Left cardiac atrium (tissue), 4 donors: ENCODE measurements around the gene AIG1. TPM values are rescaled to one million over a fixed set of nuclear protein-coding genes. Genes with fewer than 3 reads are reported as not detected.
A peak's percentile ranks its signal among the peaks of the same experiment; 100 is the strongest.
"Not testable (repeated sequence)": the region's sequence is repeated elsewhere in the genome, so short reads cannot be mapped to it uniquely, and the experiment has no call there.

ENCODE experiments used
- ATAC-seq, 2 donors: fragments of 200-7000 bp; cut with Tn5 transposase; one replicate each; pipeline ENCODE4 v1.9.1; 2020; ENCODE audit warnings: mild to moderate bottlenecking in 2 of 2, moderate library complexity in 2 of 2
- DNase-seq: peaks from one replicate; pipeline ENCODE4 v3.0.0-alpha.2; 2020
- intact Hi-C, 2 donors: fragments of 100-400 bp; cut with DNase I; formaldehyde crosslinking; loops; one replicate each; pipeline versions ENCODE4 v1.14.1 to v1.15.1; 2022 to 2023
- total RNA-seq, 2 donors: library from RNA; stranded (reverse); fragmentation: NEBNext Ultra II Directional; extraction: Animal tissue kit (Norgen Biotek cat#: 25700); gene quantifications; one replicate each; pipeline ENCODE4 v1.2.1, GENCODE V29; 2021
- donor health status: DM: no; HTN: yes; CAD: no.
- donor health status: DM: no; HTN: yes; CAD: no; lungs with severe emphysema.
- donor health status: DM: yes; HTN: yes; CAD: no.
- donor health status: Dilated cardiomyopathy.

AIG1 gene
- total RNA-seq, 2 donors from 2014 or later: 44.8 to 49.7 TPM

DNA sequence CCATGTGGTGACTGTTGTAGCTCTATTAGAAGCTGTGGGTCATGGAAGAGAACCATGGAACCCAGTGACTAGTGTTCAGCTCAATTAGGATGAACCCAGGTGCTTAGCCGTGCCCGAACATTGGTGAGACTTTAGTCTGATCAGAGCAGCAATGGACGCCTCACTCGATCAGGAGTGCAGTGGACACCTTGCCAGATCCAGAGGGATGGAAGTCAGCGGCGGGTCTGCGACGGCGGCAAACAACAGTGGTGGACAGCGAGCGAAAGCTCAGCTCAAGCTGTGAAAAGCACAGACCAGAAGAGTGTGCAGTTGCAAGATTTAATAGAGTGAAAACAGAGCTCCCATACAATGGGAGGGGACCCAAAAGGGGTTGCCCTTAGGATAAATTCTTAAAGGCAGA is 26.6 kb downstream of the AIG1 start:
- intact Hi-C loops, DNase-seq, ATAC-seq: not testable (repeated sequence)

DNA sequence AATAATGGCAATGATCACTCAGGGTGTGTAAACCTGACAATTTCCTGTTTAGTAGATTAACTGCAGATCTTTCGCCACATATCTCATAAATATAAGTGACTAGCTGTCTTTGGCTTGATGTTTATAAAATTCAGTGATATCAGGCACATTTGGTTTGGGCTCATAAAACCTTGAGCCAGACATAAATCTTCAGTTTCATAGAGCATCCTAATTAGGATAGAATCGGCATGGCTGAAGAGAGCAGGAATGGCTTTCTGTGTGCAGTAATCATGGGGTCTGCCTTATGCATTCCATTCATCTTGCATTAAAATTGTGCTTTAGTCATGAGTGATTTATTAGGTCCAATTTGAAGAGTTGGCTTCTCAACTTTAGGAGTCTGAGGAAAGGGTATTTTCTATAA is 27.2 kb downstream of the AIG1 start:
- ATAC-seq: no peak
- intact Hi-C loops: no loop called here
- DNase-seq: no peak

DNA sequence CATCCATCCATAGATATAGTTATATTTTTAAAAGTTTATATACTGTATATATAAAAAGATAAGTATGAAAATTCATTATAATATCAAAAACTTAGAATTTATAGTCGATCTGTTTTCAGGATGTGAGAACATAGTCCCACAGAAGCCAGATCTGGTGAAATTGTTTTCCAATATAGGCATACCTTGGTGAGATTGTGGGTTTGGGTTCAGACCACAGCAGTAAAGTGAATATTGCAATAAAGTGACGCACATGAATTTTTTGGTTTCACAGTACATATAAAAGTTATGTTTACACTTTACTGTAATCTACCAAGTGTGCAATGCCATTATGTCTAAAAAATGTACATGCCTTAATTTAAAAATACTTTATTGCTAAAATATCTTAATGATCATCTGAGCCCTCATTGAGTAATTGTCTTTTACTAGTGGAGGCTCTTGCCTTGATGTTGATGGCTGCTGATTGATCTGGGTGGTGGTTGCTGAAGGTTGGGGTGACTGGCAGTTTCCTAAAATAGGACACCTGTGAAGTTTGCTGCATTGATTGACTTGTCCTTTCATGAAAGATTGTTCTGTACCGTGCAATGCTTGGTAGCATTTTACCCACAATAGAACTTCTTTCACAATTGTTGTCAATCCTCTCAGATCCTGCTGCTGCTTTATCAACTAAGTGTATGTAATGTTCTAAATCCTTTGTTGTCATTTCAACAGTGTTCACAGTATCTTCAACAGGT is 29.8 kb downstream of the AIG1 start:
- no peak for ATAC-seq
- DNase-seq: no peak
- intact Hi-C loops: no loop called here

DNA sequence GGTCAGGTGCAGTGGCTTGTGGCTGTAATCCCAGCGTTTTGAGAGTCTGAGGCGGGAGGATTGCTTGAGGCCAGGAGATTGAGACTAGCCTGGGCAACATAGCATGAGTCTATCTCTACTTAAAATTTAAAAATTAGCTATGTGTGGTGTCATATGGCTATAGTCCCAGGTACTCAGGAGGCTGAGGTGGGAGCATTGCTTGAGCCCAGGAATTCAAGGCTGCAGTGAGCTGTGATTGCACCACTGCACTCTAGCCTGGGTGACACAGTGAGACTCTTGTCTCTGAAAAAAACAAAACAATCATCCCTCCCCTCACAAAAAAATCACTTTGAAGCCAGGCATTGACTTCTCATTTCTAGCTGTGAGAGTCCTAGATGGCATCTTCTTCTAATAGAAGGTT is 32.1 kb downstream of the AIG1 start:
- ATAC-seq (no peak), DNase-seq (no peak)
- intact Hi-C loops: no loop called here

DNA sequence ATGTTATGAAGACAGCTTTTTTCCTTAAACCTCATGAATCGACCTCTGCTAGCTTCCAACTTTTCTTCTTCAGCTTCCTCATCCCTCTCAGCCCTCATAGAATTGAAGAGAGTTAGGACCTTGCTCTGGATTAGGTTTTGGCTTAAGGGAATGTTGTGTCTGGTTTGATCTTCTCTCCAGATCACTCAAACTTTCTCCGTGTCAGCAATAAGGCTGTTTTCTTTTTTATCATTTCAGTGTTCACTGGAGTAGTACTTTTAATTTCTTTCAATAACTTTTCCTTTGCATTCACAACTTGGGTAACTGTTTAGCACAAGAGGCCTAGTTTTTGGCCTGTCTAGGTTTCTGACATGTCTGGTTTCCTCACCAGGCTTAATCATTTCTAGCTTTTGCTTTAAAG is 32.6 kb downstream of the AIG1 start:
- intact Hi-C loops: no loop called here
- ATAC-seq: no peak
- DNase-seq: no peak

DNA sequence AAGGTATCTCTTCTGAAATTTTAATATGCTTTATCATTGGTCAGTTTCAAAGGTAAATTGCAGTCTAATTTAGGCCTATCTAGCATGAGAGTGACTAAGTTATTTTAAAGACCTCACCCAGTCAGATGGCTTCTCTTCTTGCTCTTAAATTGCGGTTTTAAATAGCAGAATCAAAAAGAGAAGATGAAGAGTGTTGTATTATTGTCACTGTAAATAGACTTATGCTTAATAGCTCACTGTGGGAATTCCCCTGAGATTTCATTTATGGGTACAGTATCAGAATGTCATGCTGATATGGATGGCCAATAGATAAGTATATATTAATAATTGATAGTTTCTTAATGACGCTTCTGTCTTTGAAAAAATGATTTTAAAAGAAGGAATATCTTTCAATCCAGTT is 35.7 kb downstream of the AIG1 start:
- ATAC-seq: no peak
- no peak for DNase-seq
- intact Hi-C loops: no loop called here

DNA sequence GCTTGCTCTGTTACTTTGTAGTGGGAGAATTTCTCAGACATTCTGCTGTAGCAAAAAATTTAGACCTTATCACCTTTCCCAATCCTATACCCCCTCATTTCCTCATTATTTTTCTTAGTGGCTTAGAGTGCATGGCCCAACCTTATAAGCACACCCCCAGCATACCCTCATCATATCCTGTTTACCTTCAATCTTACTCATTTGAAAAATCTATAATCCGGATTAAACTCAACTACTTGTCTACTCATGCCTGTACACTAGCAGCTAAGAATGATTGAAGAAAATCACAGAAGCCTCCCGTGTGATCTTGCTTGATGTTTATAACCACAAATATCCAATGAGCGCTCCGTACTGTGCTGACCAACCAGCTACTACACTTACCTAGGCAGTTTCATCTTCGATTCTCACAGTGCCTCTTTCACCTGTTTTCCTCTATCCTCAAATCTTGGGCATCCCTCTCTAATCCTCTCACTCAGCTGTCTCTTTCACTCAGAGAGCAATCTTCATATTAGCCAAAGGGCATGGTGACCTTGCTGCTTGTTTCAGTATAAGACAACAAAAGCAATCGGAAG is 36.6 kb downstream of the AIG1 start:
- intact Hi-C loops: no loop called here
- DNase-seq: no peak
- no peak for ATAC-seq

DNA sequence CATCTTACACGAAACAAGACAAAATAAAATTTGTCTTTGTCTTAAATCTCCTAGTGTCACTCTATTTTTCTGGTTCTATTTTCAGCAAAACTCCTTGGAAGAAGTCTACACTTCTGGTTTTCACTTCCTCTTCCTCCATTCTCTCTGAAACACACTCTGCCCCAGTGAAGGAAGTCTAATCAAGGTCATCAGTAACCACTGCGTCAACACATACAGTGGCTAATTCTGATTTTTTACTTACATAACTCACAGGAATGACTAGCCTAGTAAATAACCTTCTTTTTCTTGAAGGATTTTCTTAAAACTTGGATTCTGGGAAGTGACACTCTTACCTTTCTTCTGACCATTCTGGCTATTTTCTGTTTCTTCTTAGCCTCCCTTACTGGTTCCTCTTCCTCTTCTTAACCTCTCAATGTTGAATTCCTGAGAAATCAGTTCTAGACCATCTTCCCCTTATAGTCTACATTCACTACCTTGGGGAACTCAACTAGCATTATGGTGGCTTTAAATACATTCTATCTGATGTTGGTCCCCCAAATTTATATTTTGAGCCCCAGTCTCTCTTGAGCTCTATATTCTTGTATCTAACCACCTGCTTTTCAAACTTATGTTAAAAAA is 37.5 kb downstream of the AIG1 start:
- intact Hi-C loops: no loop called here
- DNase-seq (no peak), ATAC-seq (peak in 1 of 2 donors; percentile 60)

DNA sequence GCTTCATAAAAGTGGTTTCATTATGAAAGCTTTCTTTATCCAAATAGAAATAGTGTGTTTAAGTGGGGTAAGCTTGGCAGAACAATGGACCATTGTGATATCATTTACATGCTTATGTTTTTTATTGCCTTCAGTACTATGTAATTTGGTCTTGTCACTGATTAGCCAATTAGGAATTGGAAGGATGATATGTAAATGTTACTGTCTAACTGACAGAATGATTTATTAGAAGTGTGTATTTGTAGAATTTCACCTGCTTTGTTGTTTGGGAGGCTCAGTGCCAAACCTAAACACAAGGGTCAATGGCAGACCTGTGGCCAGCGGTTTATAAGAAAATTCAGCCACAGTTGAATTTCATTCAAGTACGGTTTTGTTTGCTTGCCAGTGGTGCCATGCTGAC is 39.0 kb downstream of the AIG1 start:
- ATAC-seq: no peak

DNA sequence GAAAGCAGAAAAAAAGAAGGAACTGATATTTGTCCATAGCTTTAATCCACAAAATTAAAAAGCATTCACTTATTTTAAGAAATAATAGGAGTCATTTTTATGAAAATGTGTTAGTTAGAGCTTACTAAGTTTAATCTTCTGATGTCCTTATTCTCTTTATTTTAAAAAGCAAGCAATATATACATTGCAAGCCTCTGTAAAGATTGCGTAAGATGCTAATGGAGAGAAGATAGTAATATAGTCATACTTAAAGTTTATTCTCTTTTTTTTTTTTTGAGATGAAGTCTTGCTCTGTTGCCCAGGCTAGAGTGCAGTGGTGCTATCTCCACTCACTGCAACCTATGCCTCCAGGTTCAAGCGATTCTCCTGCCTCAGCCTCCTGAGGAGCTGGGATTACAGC is 39.7 kb downstream of the AIG1 start:
- intact Hi-C loops: no loop called here
- no peak for ATAC-seq
- DNase-seq: no peak

More for the DNA sequence above, 39.0 kb downstream of the AIG1 start:
- no peak for DNase-seq
- intact Hi-C loops: no loop called here

DNA sequence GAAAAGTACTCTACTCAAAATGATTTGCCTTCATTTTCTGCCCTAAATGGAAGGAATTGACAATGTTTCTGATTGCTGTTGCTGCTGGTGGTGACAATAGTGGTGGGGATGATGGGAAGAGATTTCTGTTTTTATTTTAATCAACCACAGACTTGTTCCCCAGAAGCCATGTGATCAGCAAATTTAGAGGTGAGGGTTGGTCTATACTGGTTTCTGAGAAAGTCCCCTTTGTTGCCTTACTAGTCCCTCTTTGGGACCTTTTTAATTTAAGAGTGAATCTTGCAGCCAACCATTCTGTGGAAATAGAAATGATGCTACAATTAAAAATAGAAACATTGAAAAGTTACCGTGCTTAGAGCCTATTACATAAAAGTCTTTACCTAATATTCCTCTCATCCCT is 43.2 kb downstream of the AIG1 start:
- ATAC-seq: no peak
- DNase-seq: no peak
- intact Hi-C loops: no loop called here

DNA sequence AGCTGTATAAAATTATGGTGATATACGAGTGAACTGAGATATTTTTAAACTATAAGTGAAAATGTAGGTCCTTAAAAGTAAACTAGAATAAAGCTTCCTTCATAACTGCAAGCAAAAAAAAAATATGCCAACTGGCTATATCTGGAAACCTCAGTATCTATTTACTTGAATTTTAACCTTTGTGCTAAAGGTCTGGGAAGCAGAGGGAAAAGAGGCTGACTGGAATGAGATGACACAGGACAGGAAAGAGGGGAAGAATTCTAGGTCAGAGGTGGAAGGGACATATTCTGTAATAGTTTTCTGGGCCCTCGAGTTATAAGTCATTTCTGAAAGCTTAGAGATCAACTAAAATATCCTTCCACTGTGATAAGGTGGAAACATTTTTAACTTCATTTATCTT is 46.8 kb downstream of the AIG1 start:
- DNase-seq (no peak), ATAC-seq (no peak)
- intact Hi-C loops: no loop called here

DNA sequence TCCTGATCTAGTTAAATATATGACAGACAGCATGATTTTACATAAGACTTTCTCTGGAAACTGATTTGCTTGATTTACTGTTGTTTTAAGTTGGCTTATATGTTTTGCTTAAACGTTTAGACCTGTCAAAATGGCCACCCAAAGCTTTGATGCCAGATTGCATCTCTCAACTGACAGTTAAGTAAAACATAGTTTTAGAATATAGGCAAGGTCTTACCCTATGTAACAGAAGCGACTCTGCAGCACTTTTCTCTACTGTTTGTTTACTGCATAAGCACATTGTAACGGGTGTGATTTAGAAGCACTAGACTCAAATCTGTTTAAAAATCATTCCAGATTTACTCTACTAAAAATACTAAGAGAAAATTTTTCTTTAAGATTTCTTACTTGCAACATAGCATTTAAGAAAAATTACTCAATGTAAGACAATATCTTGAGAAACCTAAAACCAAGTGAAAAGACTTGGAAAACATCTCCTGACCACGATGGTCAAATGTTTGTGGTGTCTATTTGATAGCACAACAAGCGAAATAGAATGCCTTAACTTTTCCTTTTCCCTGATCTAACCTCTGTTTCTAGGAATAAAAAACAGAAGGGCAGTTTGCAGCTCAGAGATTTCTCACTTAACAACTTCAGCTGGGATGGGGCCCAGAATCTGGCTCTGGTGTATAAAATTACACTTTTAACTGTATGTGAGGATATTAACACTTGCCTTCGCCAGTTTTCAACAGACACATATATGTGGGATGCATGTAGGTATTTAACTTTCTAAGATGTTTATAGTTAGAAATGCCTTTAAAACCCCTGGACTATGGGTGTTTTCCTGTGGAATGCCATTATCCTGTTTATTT is 47.4 kb downstream of the AIG1 start:
- intact Hi-C loops: no loop called here
- ATAC-seq (no peak), DNase-seq (no peak)

DNA sequence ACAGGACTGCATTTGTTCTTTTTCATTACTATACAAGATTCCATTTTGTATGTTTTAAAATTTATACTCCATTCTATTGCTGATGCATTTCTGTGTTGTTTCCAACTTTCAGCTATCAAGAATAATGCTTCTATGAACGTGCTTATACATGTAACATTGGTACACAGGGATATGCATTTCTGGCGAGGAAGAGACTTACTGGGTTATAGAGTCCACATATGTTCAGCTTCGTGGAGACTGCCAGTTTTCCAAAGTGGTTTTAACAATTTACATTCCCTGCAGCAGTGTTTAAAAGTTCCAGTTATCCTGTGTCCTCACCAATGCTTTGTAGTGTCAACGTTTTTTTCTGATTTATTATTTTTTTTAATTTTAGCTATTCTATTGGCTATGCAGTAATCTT is 48.5 kb downstream of the AIG1 start:
- DNase-seq: no peak
- intact Hi-C loops: no loop called here
- ATAC-seq: no peak

DNA sequence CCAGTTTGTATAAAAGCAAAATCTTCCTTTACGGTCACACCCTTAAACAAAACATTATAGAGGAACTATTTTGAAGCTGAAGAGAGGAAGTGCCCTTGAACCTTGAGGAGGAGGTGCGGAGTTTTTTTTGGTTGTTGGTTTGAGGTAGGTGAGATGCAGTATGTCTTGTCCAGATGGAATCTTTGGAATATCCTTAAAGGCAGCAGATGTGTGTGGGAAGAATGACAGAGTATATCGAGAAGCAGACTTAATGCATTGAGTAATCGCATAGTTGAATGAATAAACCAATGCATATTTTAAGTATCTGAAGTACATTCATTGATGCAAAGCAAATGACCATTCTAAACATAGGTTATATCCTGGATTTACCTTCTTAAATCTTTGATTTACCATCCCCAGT is 49.9 kb downstream of the AIG1 start:
- no peak for DNase-seq
- ATAC-seq: no peak
- intact Hi-C loops: no loop called here

DNA sequence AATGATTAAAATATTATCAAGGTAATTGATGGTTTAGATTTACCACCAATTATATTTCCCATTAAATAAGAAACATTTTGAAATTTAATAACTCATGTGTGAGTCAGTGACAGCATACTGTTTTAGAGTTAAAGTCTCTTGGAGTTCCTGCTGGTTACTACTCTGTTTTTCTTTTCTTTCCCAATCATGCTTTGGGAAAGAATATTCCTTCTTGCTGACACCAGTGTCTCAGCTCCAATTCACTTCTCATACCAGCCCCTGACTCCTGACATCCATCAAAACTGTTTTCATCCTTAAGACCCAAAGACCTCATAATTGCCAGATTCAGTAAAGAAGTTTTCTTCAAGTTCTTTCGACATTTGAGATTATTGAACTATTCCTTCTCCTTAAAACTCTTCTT is 50.3 kb downstream of the AIG1 start:
- no peak for ATAC-seq
- intact Hi-C loops: no loop called here

DNA sequence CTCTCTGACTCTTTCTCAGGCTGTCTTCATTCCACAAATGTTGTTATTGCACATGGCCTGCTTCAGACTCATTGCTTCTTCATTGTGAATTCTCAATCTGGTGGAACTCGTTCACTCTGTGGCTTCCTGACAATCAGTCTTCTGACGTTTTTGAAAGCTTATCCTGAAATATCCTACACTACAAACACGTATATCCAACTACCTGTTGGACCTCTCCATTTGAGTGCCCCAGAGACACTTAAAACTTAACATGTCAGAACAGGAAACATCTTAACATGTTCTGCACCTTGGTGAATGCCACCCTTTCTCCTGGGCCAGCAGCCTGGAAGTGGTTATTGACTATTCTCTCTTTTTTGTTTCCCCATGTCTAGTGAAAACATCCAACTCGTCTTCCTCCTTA is 50.8 kb downstream of the AIG1 start:
- intact Hi-C loops: no loop called here
- ATAC-seq (no peak), DNase-seq (no peak)

More for the DNA sequence above, 50.3 kb downstream of the AIG1 start:
- no peak for DNase-seq

DNA sequence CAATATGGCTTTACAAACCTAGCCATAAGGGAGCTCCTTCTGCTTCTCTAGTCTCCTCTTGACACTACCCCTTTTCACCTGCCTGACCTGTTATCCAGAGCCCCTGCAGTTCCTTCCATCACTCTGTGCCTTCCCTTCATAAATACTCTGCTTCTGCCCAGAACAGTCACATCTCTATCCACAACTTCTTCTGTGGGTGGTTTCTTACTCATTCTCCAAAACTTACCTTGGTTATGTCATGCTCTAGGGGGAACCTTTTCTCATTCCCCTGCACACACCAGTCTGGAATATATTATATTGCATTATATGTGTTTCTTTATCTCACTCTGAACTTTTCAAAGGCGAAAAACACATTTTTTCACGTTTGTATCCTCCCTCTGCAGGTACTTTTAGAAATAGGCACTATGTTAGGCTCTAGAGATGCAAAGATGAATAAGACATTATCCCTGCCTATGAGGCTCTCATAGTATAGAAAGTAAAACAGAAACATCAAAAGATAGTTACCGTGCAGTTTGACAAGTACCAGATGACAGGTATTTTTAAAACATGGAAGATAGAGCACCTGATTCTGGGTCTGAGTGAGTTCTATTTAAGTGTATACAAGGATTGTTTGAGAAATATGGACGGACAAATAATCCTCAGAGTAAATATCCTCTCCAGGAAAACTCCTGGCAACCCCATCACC is 51.5 kb downstream of the AIG1 start:
- ATAC-seq (no peak), DNase-seq (no peak)
- intact Hi-C loops: no loop called here

DNA sequence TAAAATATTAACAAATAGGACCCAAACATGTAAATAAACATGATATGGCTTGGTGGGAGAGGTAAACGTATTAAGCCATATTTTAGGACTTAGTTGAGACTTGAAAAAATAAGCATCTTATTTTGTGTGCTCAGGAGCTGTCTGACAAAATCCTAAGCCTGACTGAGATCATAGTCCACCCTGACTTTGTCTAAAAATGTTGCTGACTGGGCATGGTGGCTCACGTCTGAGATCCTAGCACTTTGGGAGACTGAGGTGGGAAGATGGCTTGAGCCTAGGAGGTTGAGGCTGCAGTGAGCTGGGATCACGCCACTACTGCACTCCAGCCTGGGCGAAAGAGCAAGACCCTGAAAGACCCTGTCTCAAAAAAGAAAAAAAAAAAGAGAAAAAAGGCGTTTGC is 52.1 kb downstream of the AIG1 start:
- intact Hi-C loops: no loop called here
- DNase-seq: no peak
- no peak for ATAC-seq

DNA sequence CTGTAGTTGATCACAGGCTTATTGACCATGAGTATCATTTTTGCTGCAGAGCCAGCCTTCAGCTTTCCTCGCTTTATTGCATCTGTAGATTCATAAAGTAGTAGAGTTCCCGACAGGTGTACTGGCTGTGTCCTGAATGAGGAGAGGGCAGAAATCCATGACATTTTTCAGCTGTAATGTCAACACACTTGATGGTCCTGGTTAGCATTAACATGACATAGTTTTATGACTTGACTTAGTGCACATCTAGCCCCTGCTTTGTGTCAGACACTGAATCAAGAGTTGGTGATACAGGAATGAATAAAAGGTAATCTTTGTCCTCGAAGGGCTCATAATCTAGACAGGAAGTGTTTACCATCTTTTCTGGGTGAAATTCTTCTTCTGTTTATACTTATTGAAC is 55.0 kb downstream of the AIG1 start:
- intact Hi-C loops: no loop called here
- ATAC-seq (no peak), DNase-seq (no peak)
